Gastroesophageal sphincter (tissue), 4 donors: ENCODE results near the gene KRTAP5-8. TPM values are rescaled to one million over a fixed set of nuclear protein-coding genes. Genes with fewer than 3 reads are reported as not detected.

ENCODE experiments used
- small RNA-seq, 4 donors: library from RNA; depleted of rRNA; stranded (forward); fragments of <200 nt; gene quantifications; one replicate each; pipeline ENCODE3, GENCODE V24; 2016
- total RNA-seq, 4 donors: library from RNA; depleted of rRNA; stranded (reverse); fragments of >200 nt; gene quantifications; one replicate each; pipeline ENCODE4 v1.1.0, GENCODE V29; 2016

KRTAP5-8 gene
- total RNA-seq, 4 donors from 2014 or later = 0.27 TPM; not detected in 3

Small RNA genes lying within 50 kb of the gene (small RNA-seq; reads per million reads assigned to genes)
- gene AP000867.1 = 0 reads per million in 4 donors
- 0 reads per million in 4 donors for gene KRTAP5-14P

Other genes starting within 250 kb of the KRTAP5-8 start
- 10 to 100 TPM in 1 of 4 donors, 1 to 10 TPM in 3; 5.0 to 10.3 (median 8.0) TPM for gene DHCR7, start 89.6 kb upstream of the KRTAP5-8 start, total RNA-seq
- 10 to 100 TPM; 21.6 to 62.0 (median 41.8) TPM for gene NADSYN1, start 84.8 kb upstream of the KRTAP5-8 start, total RNA-seq
- not detected for gene KRTAP5-7, start 10.8 kb upstream of the KRTAP5-8 start, total RNA-seq
- gene KRTAP5-9, start 10.4 kb downstream of the KRTAP5-8 start, total RNA-seq = not detected
- not detected for gene KRTAP5-10, start 27.5 kb downstream of the KRTAP5-8 start, total RNA-seq
- gene KRTAP5-11, start 44.9 kb downstream of the KRTAP5-8 start, total RNA-seq = not detected